ACHN (cell line): ENCODE results near the gene MED8.

ENCODE experiments used
- DNase-seq: peaks from one replicate; pipeline ENCODE4 v3.0.0-alpha.2; 2015
- in situ Hi-C: cut with HindIII; loops from 2 replicates; pipeline ENCODE4 v1.10.0; 2017; ENCODE audit warnings: low sequenced_read_pairs, low pct_ligation_motif_present, low pct_unique_long_range_greater_than_20kb

Gene MED8

DNA sequence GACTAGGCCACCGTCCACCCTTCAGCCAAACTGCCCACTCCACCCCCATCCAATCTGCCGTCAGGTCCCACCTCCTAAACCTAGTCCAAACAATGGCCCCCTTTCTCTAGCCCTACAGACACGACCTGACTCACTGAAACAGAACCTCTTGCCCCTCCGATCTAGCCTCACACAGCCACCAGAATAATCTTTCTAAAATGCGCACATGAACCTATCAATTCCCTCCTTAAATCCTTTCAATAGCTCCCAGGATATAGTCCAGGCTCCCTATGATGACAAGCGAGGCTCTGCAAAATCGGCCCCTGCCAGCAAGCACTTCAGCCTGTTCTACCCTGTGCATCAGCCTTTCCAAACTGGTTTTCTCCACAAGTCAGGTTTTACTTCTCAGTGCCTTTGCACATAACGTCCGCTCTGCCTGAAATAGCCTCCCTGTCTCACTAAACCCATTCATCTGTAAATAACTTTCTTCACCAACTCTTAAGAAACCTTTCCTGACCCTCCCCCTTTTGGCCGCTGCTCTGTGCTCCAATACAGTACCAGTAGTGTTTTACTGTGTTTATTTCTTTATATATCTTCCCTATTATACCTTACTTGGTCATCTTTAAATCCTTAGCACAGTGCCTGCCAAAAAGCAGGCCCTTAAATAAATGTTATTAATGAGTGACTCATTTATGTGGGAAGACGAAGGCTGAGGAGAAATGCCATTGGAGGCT, 39.9 kb downstream of the MED8 start:
- DNase-seq = no peak
- in situ Hi-C loops = no loop called here

DNA sequence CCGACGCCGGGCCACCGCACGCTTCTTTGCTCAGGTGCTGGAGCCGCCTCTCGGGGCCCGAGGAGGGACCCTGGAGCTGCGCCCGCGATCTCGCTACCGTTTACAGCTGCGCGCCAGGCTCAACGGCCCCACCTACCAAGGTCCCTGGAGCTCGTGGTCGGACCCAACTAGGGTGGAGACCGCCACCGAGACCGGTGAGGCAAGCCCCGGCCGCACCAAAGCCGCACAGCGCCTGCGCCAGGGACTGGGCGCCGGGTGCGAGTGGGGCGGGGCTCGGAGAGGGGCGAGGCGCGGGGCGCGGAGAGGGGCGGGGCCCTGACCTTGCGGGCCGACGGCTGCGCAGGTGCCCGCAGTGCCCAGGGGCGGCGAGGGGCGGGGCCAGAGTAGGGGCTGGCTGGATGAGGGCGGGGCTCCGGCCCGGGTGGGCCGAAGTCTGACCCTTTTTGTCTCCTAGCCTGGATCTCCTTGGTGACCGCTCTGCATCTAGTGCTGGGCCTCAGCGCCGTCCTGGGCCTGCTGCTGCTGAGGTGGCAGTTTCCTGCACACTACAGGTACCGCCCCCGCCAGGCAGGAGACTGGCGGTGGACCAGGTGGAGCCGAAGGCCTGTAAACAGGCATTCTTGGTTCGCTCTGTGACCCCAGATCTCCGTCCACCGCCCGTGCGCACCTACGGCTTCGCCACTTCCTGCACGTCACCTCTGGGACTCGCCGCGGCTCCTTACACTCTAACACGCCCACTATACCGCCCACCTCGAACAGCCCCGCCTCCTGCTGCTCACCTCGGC, 40.6 kb downstream of the MED8 start:
- in situ Hi-C loops = no loop called here
- peak; percentile 85 for DNase-seq

DNA sequence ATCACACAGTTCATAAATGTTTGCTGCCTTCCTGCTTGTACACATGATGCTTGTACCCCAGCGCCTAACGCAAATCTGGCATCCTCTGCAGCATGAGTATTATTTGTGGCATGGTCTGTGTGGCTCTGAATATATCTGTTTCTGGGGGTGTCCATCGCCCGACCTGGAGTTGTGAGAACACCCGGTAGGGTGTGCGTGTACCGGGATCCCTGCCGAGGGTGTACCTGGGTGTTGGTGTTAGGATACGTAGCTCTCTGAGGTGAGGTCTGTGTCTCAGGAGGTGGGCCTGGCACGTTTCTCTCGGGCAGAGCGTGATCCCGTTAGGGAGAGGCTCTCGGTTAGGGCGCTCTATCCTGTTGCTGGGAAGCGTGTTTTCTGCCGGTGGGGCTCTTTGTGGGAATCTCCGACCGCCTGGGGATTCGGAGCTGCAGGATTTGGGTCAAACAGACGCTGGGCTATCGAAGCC, 41.2 kb downstream of the MED8 start:
- peak; percentile 64 for DNase-seq
- in situ Hi-C loops = no loop called here

DNA sequence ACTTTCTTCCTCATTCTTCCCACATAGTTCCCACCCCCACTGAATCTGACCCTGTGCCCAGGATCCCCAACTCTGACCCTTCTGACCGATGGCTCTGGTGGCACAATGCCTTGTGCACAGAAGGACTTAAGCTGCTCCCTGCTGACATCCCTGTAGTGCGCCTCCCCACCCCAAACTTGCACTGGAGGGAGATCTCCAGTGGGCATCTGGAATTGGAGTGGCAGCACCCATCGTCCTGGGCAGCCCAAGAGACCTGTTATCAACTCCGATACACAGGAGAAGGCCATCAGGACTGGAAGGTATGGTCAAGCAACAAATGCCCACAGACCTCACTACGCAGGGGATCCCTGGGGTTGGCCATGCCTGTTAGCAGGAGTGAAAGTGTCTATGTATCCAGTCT, 43.0 kb downstream of the MED8 start:
- no peak for DNase-seq
- in situ Hi-C loops = no loop called here

GRCh38 chr1:43345120-43345519, 44.5 kb downstream of the MED8 start:
- DNase-seq = no peak
- in situ Hi-C loops = no loop called here

- no peak for DNase-seq
- in situ Hi-C loops = no loop called here
Measured at GRCh38 chr1:43344267-43344850, 45.2 kb downstream of the MED8 start.

DNA sequence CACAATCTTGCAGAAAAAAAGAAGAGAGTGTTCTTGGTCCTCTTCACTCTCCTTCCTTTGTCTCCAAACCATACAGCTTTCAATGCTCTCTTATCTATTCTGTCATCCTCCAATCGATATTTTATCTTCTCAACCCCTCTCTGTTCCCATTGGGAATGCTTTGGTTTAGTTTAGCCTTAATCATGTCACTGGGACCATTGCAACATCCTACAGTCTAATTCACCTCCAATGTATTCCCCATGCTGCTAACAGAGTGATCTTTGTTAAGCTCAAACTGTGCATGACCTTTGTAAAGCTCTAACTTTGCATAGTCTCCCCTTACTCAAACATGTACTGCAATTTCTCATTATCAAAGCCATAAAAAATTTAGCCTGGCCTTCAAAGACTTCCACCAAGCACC, 49.0 kb downstream of the MED8 start:
- in situ Hi-C loops = no loop called here
- DNase-seq = no peak

DNA sequence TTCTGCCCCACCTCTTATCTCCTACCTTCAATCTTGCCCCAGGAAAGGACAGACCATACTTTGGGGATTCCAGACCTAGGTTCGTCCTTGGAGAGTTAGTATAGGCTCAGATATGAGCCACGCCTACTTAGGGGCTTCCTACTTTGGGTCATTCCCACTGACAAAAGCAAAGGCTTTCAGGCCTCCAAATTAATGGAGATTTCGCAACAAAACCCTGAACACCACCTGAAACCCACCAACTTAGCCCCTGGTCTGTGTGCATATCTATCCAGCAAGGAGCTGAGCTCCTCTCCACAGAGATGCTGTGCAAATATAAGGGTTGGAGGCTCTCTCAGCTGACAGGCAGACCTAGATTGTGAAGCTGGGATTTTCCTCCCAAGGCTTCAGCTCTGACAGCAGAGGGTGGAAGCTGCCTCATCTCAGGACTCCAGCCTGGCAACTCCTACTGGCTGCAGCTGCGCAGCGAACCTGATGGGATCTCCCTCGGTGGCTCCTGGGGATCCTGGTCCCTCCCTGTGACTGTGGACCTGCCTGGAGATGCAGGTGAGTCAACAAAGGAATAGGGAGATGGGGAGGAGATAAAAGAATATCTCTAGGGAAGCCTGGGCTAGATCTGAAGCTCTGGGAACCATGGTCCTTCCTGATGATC, 49.9 kb downstream of the MED8 start:
- DNase-seq = no peak
- in situ Hi-C loops = no loop called here

- in situ Hi-C loops = no loop called here
- no peak for DNase-seq
Measured at GRCh38 chr1:43338001-43338400, 51.6 kb downstream of the MED8 start.

DNA sequence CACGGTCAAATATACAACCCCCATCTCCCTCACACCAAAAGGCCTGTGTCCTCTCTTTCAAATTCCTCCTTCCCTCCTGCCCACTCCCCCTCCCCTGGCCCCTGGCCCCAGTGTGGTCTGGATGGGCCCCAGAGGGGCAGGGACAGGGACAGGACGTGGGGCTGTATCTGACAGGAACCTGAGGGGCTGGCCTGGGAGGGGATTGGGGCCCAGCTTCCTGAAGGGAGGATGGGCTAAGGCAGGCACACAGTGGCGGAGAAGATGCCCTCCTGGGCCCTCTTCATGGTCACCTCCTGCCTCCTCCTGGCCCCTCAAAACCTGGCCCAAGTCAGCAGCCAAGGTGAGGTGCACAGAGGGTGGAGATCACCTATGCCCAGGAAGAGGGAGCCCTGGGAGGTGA, 52.0 kb downstream of the MED8 start, which contains the start of gene MPL:
Gene MPL (plus strand): TSS at position 231 of the 400 bp plus-strand sequence. CDS start 31 bp downstream, at position 262.
- in situ Hi-C loops = no loop called here
- DNase-seq = no peak

DNA sequence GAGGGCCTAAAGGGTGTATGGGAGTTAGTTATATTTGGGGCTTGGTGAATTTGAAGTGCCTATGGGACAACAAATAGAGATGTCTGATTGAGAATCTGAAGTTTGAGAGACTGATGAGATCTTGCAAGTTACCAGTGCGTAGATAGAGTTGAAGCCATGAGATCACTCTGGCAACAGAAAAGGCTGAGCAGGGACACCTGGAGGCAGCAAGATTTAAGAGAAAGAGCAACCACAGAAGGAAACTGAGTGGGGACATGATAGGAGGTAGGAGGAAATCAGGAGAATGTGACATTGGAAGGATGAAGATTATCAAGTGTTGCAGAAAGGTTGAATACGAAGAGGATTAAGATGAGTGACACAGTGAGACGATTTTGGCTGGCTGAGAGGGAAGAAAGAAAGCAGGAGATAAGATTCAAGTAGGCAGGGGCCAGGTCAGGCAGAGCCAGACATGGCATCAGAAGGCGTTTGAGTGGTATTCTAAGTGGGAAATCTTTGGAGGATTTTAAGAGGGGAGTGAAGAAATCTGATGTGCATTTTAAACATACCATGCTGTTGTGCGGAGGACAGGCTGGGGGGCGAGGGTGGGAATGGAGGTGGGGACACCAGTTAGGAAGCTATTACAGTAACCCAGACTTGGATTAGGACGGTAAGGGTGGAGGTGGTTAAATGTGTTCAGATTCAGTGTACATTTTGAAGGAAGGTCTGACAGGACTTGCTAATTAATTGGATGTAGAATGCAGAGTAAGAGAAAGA, 55.0 kb downstream of the MED8 start:
- no peak for DNase-seq
- in situ Hi-C loops = no loop called here
